SU-DHL-6 (cell line): Measurements from ENCODE around the gene NKTR.
A peak's percentile ranks its signal among the peaks of the same experiment; 100 is the strongest.

Experiments used
- H2AFZ ChIP-seq: fragments of 200-600 bp; sonication (generic); 2 replicates; pipeline ENCODE4 v1.6.1; 2014; ENCODE audit warnings: low read depth, mild to moderate bottlenecking, moderate library complexity, mixed read lengths, antibody characterized with exemption, low read length; ENCODE audit not compliant: severe bottlenecking
- H3F3A ChIP-seq: fragments of 200-600 bp; shearing (Covaris generic); 2 replicates; pipeline ENCODE4 v1.6.0; 2016; ENCODE audit warnings: antibody characterized with exemption, mild to moderate bottlenecking; ENCODE audit not compliant: insufficient read depth
- H3K27ac ChIP-seq: fragments of 200-600 bp; sonication (generic); 2 replicates; pipeline ENCODE4 v1.5.1; 2016; ENCODE audit warnings: low read depth, mild to moderate bottlenecking, low read length, moderate library complexity, mixed read lengths
- H3K27me3 ChIP-seq: fragments of 200-600 bp; sonication (generic), shearing (Covaris generic); 2 replicates; pipeline ENCODE4 v1.6.0; 2014; ENCODE audit warnings: mild to moderate bottlenecking, low read length
- H3K36me3 ChIP-seq: fragments of 200-600 bp; sonication (generic); 2 replicates; pipeline ENCODE4 v1.6.1; 2014; ENCODE audit warnings: mild to moderate bottlenecking, low read length, mixed read lengths
- H3K4me2 ChIP-seq: fragments of 300-600, 200-600 bp; shearing (Covaris generic), sonication (generic); 2 replicates; pipeline ENCODE4 v1.6.0; 2014; ENCODE audit warnings: low read length, low read depth, mild to moderate bottlenecking; ENCODE audit not compliant: poor library complexity, severe bottlenecking
- H3K4me3 ChIP-seq: fragments of 200-600 bp; sonication (generic); 2 replicates; pipeline ENCODE4 v1.5.1; 2014; ENCODE audit warnings: antibody characterized with exemption, low read length, mild to moderate bottlenecking, mixed read lengths; ENCODE audit not compliant: insufficient read depth, poor library complexity, severe bottlenecking
- H3K79me2 ChIP-seq: fragments of 200-600 bp; sonication (generic); 2 replicates; pipeline ENCODE4 v1.6.1; 2014; ENCODE audit warnings: mild to moderate bottlenecking, low read length, moderate library complexity; ENCODE audit not compliant: insufficient read depth
- H3K9ac ChIP-seq: fragments of 200-600 bp; sonication (generic); 2 replicates; pipeline ENCODE4 v1.7.0; 2014; ENCODE audit warnings: mild to moderate bottlenecking, low read length
- H3K9me2 ChIP-seq: fragments of 200-600 bp; sonication (generic); replicated peaks from 2 replicates; pipeline ENCODE4 v1.6.1; 2014; ENCODE audit warnings: low read length; ENCODE audit not compliant: insufficient read depth
- H3K9me3 ChIP-seq: fragments of 200-600 bp; sonication (generic); 2 replicates; pipeline ENCODE4 v1.6.1; 2014; ENCODE audit warnings: low read length, mixed read lengths; ENCODE audit not compliant: insufficient read depth
- H4K20me1 ChIP-seq: fragments of 200-600 bp; sonication (generic); 2 replicates; pipeline ENCODE4 v1.6.1; 2014; ENCODE audit warnings: low read depth, mild to moderate bottlenecking, antibody characterized with exemption, low read length, moderate library complexity, mixed read lengths
- EZH2phosphoT487 ChIP-seq: fragments of 200-600 bp; sonication (generic), shearing (Covaris generic); conservative IDR thresholded peaks from 2 replicates; pipeline ENCODE4 v1.6.1; 2018; ENCODE audit warnings: mild to moderate bottlenecking, antibody characterized with exemption, low read length, moderate library complexity, mixed read lengths
- TF ChIP-seq, protein P1 (sequence below): fragments of 200-600 bp; sonication (generic); IDR thresholded peaks from one replicate; pipeline ENCODE4 v1.5.1; 2017; ENCODE audit warnings: antibody characterized with exemption, mild to moderate bottlenecking, low read length, moderate library complexity; ENCODE audit not compliant: insufficient read depth, poor library complexity, severe bottlenecking

NKTR gene

DNA sequence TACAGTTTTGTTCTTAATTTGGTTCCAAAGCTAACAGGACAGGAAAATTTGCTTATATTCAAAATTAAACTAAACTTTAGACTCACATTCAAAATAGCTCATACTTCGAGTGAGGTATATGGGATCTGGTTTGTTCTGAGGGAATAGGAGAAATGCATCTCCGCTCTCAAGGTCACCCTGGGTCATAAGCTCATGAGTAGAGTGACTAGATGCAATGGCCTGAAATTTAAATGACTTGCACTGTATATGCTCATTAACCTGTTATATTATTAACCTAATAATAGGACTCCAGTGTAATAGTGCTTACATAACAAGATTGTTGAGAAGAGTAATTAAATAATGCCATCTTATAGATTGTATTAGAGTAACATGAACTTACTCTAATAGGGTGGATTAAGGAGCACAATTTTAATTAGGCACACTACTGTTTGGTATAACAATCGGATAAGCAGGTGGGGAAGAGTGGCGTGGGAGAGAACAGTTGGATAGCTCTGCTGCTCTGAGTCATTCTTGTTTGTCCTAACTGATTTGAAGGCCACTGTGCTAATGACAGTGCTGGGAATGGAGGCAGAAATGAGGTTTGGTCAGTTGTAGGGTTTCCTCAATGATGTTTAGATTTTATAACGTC, 5.2 kb downstream of the NKTR start:
- H3K4me3 ChIP-seq: no peak overlapping the region
- peaks cover 24% of the 10 kb centered on the region; the same call in 1 of the 2 replicates for H4K20me1 ChIP-seq
- H2AFZ ChIP-seq: no peak overlapping the region
- no peaks in the 10 kb centered on the region for H3K27me3 ChIP-seq
- H3K79me2 ChIP-seq: peaks cover 99% of the 10 kb centered on the region
- peaks cover 11% of the 10 kb centered on the region for H3F3A ChIP-seq
- H3K27ac ChIP-seq: no peak overlapping the region
- H3K9ac ChIP-seq: no peak overlapping the region
- H3K36me3 ChIP-seq: peaks cover 19% of the 10 kb centered on the region; the same call in 1 of the 2 replicates
- no peak overlapping the region for H3K4me2 ChIP-seq
- no peaks in the 10 kb centered on the region for H3K9me2 ChIP-seq
- no peaks in the 10 kb centered on the region for H3K9me3 ChIP-seq
- TF ChIP-seq, protein P1, sequence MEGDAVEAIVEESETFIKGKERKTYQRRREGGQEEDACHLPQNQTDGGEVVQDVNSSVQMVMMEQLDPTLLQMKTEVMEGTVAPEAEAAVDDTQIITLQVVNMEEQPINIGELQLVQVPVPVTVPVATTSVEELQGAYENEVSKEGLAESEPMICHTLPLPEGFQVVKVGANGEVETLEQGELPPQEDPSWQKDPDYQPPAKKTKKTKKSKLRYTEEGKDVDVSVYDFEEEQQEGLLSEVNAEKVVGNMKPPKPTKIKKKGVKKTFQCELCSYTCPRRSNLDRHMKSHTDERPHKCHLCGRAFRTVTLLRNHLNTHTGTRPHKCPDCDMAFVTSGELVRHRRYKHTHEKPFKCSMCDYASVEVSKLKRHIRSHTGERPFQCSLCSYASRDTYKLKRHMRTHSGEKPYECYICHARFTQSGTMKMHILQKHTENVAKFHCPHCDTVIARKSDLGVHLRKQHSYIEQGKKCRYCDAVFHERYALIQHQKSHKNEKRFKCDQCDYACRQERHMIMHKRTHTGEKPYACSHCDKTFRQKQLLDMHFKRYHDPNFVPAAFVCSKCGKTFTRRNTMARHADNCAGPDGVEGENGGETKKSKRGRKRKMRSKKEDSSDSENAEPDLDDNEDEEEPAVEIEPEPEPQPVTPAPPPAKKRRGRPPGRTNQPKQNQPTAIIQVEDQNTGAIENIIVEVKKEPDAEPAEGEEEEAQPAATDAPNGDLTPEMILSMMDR: no peak
- TF ChIP-seq EZH2phosphoT487: no peak

DNA sequence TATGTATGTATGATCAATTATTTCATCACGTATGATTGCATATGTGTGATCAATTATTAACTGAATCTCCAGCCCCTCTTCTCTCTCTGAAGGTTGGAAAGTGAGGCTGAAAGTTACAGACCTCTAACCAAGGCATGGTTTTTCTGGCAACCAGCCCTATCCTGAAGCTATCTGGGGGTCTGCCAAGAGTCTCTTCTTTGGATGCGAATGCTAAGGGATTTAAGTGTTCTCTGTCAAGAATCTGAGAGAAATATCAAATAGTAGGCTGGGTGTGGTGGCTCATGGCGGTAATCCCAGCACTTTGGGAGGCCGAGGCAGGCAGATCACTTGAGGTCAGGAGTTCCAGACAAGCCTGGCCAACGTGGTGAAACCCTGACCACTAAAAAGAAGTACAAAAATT, 8.1 kb downstream of the NKTR start:
- Histone ChIP-seq H3K27ac (no peak overlapping the region), H4K20me1 (peaks cover 26% of the 10 kb centered on the region; the same call in 1 of the 2 replicates)

DNA sequence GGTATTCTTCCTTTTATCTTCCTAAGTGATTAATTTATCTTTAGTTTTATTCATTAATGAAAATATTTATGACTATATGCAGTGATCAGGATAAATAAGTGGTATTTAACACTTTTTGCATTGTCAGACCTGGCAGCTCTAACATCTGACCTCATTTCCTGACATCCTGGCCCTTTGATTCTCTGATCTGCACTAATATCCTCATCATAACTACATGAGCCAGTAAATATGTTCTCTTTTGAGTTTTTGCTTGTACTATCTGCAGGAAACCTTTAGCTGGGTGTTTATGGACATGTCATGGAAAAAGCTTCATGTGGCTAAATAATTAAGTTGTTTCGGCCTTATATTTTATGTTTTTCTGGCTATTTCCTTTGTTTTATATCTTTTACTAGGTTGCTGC, 10.5 kb downstream of the NKTR start:
- Histone ChIP-seq H3K9ac (no peak overlapping the region), H3F3A (peaks cover 12% of the 10 kb centered on the region; the same call in 1 of the 2 replicates), H3K36me3 (peaks cover 4% of the 10 kb centered on the region; the same call in 1 of the 2 replicates), H3K9me2 (no peaks in the 10 kb centered on the region), H4K20me1 (peaks cover 28% of the 10 kb centered on the region; the same call in 1 of the 2 replicates), H2AFZ (no peak overlapping the region), H3K4me3 (no peak overlapping the region), H3K27ac (peak overlapping the region; percentile 12; the same call in 1 of the 2 replicates), H3K79me2 (peaks cover 100% of the 10 kb centered on the region), H3K27me3 (no peaks in the 10 kb centered on the region), H3K4me2 (no peak overlapping the region), H3K9me3 (no peaks in the 10 kb centered on the region)
- TF ChIP-seq, protein P1: no peak
- TF ChIP-seq EZH2phosphoT487: no peak

More for the DNA sequence above, 8.1 kb downstream of the NKTR start:
- Histone ChIP-seq H3K79me2 (peaks cover 100% of the 10 kb centered on the region), H3K9me2 (no peaks in the 10 kb centered on the region), H2AFZ (no peak overlapping the region), H3K27me3 (no peaks in the 10 kb centered on the region), H3K36me3 (peaks cover 15% of the 10 kb centered on the region; the same call in 1 of the 2 replicates), H3K4me2 (no peak overlapping the region), H3K9me3 (no peaks in the 10 kb centered on the region), H3F3A (peaks cover 17% of the 10 kb centered on the region; the same call in 1 of the 2 replicates), H3K9ac (no peak overlapping the region), H3K4me3 (no peak overlapping the region)
- TF ChIP-seq EZH2phosphoT487: no peak
- TF ChIP-seq, protein P1: no peak
